Left lung (tissue), 14 donors: ENCODE results near the gene DISP1. TPM values are rescaled to one million over a fixed set of nuclear protein-coding genes. Genes with fewer than 3 reads are reported as not detected.

Experiments used
- ATAC-seq: fragments of 200-7000 bp; cut with Tn5 transposase; one replicate; pipeline ENCODE4 v1.9.1; 2020; ENCODE audit warnings: moderate library complexity
- DNase-seq, 4 donors: peaks; one replicate each; pipeline ENCODE4 v3.0.0-alpha.2; 2013 to 2020
- H3K27ac ChIP-seq, 2 donors: fragments of 200-600 bp; sonication (generic) in 1 of 2; one replicate each; pipeline versions ENCODE4 v1.5.0 to v1.8.0; 2020 to 2021
- H3K27me3 ChIP-seq, 2 donors: fragments of 200-600 bp; sonication (generic) in 1 of 2; one replicate each; pipeline versions ENCODE4 v1.5.0 to v1.8.0; 2020 to 2021
- H3K36me3 ChIP-seq, 2 donors: fragments of 200-600 bp; sonication (generic) in 1 of 2; one replicate each; pipeline versions ENCODE4 v1.5.0 to v1.8.0; 2020 to 2021
- H3K4me1 ChIP-seq, 2 donors: fragments of 200-600 bp; one replicate each; pipeline ENCODE4 v1.8.0; 2021
- H3K4me3 ChIP-seq, 2 donors: fragments of 200-600 bp; sonication (generic) in 1 of 2; one replicate each; pipeline versions ENCODE4 v1.5.0 to v1.8.0; 2020 to 2021; ENCODE audit warnings: mild to moderate bottlenecking in 1 of 2
- H3K9me3 ChIP-seq, 2 donors: fragments of 200-600 bp; sonication (generic) in 1 of 2; one replicate each; pipeline versions ENCODE4 v1.5.0 to v1.8.0; 2020 to 2021
- CTCF ChIP-seq, 2 donors: fragments of 200-600 bp; sonication (generic) in 1 of 2; IDR thresholded peaks; one replicate each; pipeline versions ENCODE4 v1.5.0 to v1.8.0; 2021; ENCODE audit warnings: antibody characterized with exemption in 2 of 2
- intact Hi-C, 2 donors: fragments of 100-400 bp; cut with DNase I; formaldehyde crosslinking; loops; one replicate each; pipeline versions ENCODE4 v1.11.2 to v1.14.2; 2022
- long read RNA-seq, 12 donors: library from polyadenylated mRNA in 2 of 12; unstranded in 2 of 12; transcript quantifications; one replicate each; pipeline ENCODE4 v2.0.0 and lab custom pipeline, GENCODE V29; 2019 to 2026
- polyA plus RNA-seq, 6 donors: library from polyadenylated mRNA; unstranded; fragments of 120-200 nt; gene quantifications; one replicate each; pipeline ENCODE4 v1.2.1, GENCODE V29; 2013; ENCODE audit not compliant: insufficient read length in 6 of 6
- total RNA-seq, 2 donors: library from RNA; stranded (reverse); fragmentation: NEBNext Ultra II Directional; extraction: Animal tissue kit (Norgen Biotek cat#: 25700); gene quantifications; one replicate each; pipeline ENCODE4 v1.2.1, GENCODE V29; 2021
- donor health status: DM: no; HTN: yes; CAD: no.
- donor health status: DM: no; HTN: no; CAD: no.

Gene DISP1
- total RNA-seq (10 to 100 TPM; 17.2 to 23.9 TPM), polyA plus RNA-seq (10 to 100 TPM; 18.7 to 21.9 (median 20.5) TPM)
- long read RNA-seq, donor 1, full-length matches to known transcripts = 5 of 5 reads
- long read RNA-seq, donor 1, partial matches to known transcripts = 0 of 5 reads
- long read RNA-seq, donor 1, other reads (novel, unspliced or antisense) = 0 of 5 reads
- long read RNA-seq, donor 2, full-length matches to known transcripts = 2 of 2 reads
- long read RNA-seq, donor 2, partial matches to known transcripts = 0 of 2 reads
- long read RNA-seq, donor 2, other reads (novel, unspliced or antisense) = 0 of 2 reads
- long read RNA-seq, donor 3, full-length matches to known transcripts = 1 of 1 reads
- long read RNA-seq, donor 3, partial matches to known transcripts = 0 of 1 reads
- long read RNA-seq, donor 3, other reads (novel, unspliced or antisense) = 0 of 1 reads
- long read RNA-seq, donor 4, partial matches to known transcripts = 1 of 3 reads
- long read RNA-seq, donor 4, other reads (novel, unspliced or antisense) = 0 of 3 reads
- long read RNA-seq, donor 5, full-length matches to known transcripts = 3 of 3 reads
- long read RNA-seq, donor 5, partial matches to known transcripts = 0 of 3 reads
- long read RNA-seq, donor 5, other reads (novel, unspliced or antisense) = 0 of 3 reads
- long read RNA-seq, donor 6, full-length matches to known transcripts = 2 of 2 reads
- long read RNA-seq, donor 6, partial matches to known transcripts = 0 of 2 reads
- long read RNA-seq, donor 6, other reads (novel, unspliced or antisense) = 0 of 2 reads
- long read RNA-seq, donor 7 = 0 reads
- long read RNA-seq, donor 8, partial matches to known transcripts = 0 of 2 reads
- long read RNA-seq, donor 8, other reads (novel, unspliced or antisense) = 0 of 2 reads
- long read RNA-seq, donor 9 = 0 reads
- long read RNA-seq, donor 10, full-length matches to known transcripts = 1 of 2 reads
- long read RNA-seq, donor 10, partial matches to known transcripts = 0 of 2 reads
- long read RNA-seq, donor 10, other reads (novel, unspliced or antisense) = 1 of 2 reads
- long read RNA-seq, donor 11 = 0 reads
- long read RNA-seq, donor 12, full-length matches to known transcripts = 2 of 2 reads
- long read RNA-seq, donor 12, partial matches to known transcripts = 0 of 2 reads
- long read RNA-seq, donor 12, other reads (novel, unspliced or antisense) = 0 of 2 reads

- intact Hi-C loops = no loop called here
Measured at GRCh38 chr1:222814536-222815439, at the start of gene DISP1. Gene DISP1, plus strand, starts transcription at chr1:222815039. Its CDS starts 127,785 bp downstream, at chr1:222942824.

GRCh38 chr1:222767152-222767571, 47.7 kb upstream of the DISP1 start:
- Histone ChIP-seq H3K36me3 (no peaks in the 10 kb centered on the region), H3K27me3 (no peaks in the 10 kb centered on the region), H3K4me3 (no peak overlapping the region), H3K4me1 (peaks cover 0 to 3% of the 10 kb centered on the region in 2 donors), H3K27ac (no peak overlapping the region), H3K9me3 (peaks cover 0 to 14% of the 10 kb centered on the region in 2 donors)
- no peak for DNase-seq
- TF ChIP-seq CTCF (IDR thresholded peaks at IDR 0.05) = no peak
- no peak for ATAC-seq
- intact Hi-C loops = no loop called here

More at GRCh38 chr1:222814536-222815439, at the start of gene DISP1:
- H3K4me3 ChIP-seq = peak within 1 kb of the TSS; percentile 63 to 73
- ATAC-seq (peak; percentile 93), DNase-seq (peak; percentile 81 to 95 (median 85))
- peak within 1 kb of the TSS; percentile 90 to 95 for H3K27ac ChIP-seq
- no peak for TF ChIP-seq CTCF (IDR thresholded peaks at IDR 0.05)
- no peaks in the 10 kb centered on the region for H3K9me3 ChIP-seq
- peaks cover 11 to 37% of the 10 kb centered on the region in 2 donors for H3K4me1 ChIP-seq
- H3K36me3 ChIP-seq = no peaks in the 10 kb centered on the region
- no peaks in the 10 kb centered on the region for H3K27me3 ChIP-seq

GRCh38 chr1:222768592-222768991, 46.2 kb upstream of the DISP1 start:
- H3K27ac ChIP-seq = no peak overlapping the region
- H3K4me1 ChIP-seq = peaks cover 0 to 7% of the 10 kb centered on the region in 2 donors
- TF ChIP-seq CTCF (IDR thresholded peaks at IDR 0.05) = no peak
- intact Hi-C loops = no loop called here
- H3K27me3 ChIP-seq = no peaks in the 10 kb centered on the region
- no peak overlapping the region for H3K4me3 ChIP-seq
- ATAC-seq (no peak), DNase-seq (no peak)
- H3K36me3 ChIP-seq = no peaks in the 10 kb centered on the region
- H3K9me3 ChIP-seq = peaks cover 0 to 14% of the 10 kb centered on the region in 2 donors

GRCh38 chr1:222769181-222769580, 45.7 kb upstream of the DISP1 start:
- Histone ChIP-seq H3K4me3 (no peak overlapping the region), H3K27ac (no peak overlapping the region), H3K4me1 (peaks cover 0 to 7% of the 10 kb centered on the region in 2 donors), H3K9me3 (peaks cover 0 to 14% of the 10 kb centered on the region in 2 donors), H3K27me3 (no peaks in the 10 kb centered on the region), H3K36me3 (no peaks in the 10 kb centered on the region)
- no peak for TF ChIP-seq CTCF (IDR thresholded peaks at IDR 0.05)
- ATAC-seq (no peak), DNase-seq (no peak)
- intact Hi-C loops = no loop called here
